HG02571 (cell line): Measurements from ENCODE around the gene DLGAP5.

Experiments used
- ATAC-seq: cut with Tn5 transposase; IDR thresholded peaks from one replicate; pipeline ENCODE4 v1.9.1; 2021; ENCODE audit warnings: mild to moderate bottlenecking, moderate library complexity; ENCODE audit not compliant: unreplicated experiment

Gene DLGAP5

DNA sequence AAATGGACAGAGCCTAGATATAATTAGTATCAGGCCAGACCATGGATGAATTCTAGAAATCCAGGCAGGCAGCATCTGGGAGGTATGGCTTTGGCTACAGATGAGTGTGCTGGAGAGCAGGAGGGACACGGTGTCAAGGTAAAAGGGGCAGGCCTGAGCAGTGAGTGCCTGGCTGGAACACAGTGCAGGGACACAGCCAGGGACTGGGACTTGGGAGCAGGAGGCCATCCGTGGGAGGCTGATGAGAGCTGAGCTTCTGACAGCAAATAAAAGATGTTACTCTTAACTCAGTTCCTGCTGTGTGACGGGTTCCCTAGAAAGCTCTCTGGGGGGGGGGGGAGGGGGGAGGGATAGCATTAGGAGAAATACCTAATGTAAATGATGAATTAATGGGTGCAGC lies 75.9 kb downstream of the DLGAP5 start:
- ATAC-seq = no peak

GRCh38 chr14:55114720-55115119 lies 76.7 kb downstream of the DLGAP5 start:
- ATAC-seq = no peak

DNA sequence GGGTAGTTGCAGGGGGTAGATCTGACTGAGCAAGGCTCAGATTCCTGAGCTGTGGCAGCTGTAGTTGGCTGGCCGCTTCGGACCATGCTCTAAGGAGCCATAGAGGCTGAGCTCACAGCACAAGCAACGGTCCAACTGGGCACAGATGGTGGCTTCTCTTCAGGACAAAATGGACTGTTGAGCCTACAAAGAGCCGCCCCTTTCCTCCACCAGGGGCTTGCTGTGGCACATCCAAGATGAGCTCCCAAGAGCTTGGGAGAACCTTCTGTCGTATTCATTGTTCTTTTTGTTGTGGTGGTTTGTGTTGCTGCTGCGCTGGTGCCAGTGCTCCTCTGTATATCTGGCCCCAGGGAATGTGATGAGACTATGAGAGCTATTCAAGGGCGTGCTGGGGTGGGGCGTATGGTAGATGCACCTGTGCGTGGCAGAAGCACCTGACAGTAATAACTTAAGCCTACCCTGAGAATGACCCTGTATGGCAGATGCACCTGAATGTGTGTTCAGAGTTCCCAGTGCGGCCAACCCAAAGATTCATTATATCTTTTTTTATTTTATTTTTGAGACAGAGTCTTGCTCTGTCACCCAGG lies 80.2 kb downstream of the DLGAP5 start:
- ATAC-seq = no peak

DNA sequence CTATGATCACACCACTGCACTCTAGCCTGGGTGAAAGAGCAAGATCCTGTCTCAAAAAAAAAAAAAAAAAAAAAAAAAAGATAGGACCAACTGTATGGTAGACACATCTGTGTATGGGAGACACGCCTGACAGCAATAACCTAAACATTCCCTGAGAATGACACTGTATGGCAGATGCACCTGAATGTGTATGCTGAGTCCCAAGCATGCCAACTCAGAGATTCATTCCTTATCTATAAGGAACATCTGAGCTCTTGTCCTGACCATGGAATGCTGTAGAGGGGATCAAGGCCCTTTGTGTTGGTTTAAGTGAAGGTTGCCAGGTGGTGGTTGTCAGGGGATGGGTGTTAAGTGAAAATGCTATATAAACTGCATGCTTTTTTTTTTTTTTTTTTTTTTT lies 81.5 kb downstream of the DLGAP5 start:
- ATAC-seq = no peak

- ATAC-seq = no peak
Observed at GRCh38 chr14:55107766-55108554, 83.4 kb downstream of the DLGAP5 start.

DNA sequence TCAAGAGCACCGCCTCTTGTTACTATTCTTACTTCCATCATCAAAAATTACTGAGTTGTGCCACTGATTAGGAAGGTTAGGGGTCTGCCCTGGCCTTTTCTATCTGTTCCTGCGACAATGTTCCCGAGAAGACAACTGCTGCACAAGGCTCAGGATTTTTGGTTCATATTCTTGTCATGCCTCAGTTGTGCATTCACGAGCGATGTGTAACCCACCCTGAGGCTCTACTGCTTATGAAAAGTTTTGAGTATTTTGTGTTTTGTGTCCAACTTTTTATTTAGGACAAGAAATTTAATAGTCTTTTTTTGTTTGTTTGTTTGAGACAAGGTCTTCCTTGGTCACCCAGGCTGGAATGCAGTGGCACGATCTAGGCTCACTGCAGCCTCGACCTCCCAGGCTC lies 85.4 kb downstream of the DLGAP5 start:
- no peak for ATAC-seq

DNA sequence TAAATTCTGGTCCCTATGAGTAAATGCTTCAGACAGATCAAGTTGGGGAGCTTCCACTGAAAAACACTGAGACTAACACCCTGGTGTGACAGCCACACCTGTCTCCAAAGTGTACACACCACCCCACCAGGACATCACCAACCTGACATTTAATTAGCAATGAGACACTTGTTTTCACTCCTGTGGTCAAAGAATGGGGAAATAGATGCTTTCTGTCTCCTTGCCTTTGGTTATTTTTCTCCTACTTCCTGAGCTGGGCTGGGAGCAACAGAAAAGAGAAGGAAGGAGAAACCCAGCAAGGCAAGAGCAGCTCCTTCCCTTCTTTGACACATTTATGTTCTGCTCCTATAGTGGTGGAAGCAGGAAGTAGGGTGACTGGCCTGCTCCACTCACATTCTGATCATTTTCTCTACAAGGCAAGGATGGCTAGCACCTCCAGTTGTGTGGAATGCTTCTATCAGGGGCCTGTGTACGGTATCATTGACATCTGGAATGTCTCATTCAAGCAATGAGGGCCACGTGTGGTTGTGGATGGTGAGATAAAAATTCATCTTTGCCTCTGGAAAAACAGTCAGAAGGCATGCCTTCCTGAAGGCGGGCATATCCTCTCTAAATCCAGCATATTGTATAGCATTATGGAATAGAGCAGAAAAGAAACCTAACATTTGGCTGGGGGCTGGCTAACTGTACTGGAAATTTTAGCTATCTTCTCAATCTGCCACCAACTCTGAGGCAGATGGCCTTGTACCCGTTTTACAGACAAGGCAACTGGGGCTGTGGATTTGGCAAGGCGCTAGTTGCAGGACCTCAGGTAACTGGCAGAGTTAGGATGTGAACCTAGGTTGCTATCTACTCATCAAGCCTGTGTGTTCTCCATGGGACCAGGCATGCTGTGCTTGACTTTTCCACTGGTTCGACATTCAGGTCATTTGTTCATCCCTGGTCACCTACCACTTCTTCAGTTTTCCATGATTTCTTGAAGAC lies 87.1 kb downstream of the DLGAP5 start:
- ATAC-seq = no peak

DNA sequence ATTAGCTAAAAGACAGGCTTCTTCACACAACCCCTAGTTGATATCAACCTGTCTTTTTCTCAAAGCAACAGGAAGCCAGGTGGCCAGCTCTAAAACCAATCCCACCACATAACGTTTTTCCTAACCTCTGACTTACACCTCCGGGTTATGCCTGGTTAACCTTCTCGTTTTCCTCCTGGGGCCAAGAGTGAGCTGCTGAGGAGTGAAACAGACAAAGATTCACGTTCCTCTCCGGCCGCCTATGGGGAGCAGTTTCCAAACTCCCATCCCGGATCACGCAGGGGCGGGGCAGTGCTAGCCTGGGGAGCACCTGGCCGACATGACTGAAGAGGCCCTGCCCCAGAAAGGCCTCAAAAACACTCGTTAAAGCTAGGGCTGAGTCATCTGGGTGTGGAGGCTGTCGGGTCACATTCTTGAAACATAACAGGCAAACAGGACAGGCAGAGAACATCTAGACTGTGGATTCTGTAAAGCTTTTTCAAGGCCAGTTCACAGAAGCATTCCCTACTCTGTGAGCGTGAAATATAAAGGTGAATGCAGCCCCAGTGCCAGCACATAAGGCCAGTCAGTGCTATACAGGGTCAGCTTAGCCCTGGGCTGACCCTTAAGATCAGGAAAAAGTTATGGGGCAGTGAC lies 88.3 kb downstream of the DLGAP5 start:
- ATAC-seq = peak; percentile 31

DNA sequence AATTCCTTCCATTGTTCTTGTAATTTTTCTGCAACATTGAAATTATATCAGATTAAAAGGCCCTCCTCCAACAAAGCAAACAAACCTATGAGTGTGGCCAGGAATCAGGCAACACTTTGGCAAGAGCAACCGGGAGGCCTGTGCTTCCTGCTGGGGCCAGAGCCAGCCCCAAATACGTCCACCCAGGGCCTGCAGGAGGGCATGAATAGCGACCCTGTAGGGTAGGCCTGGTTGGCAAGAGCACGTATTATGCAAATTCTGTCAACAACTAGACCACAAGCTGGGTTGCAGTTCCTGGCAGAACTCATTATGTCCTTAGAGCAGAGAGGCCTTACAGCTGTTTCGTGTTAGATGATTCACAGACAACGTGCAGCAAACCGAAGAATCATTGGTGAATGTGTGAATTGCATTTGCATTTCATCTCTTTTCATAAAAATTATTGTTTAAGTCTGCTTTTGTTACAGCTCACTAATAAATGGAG lies 89.2 kb downstream of the DLGAP5 start:
- peak; percentile 68 for ATAC-seq

GRCh38 chr14:55101698-55102097 lies 89.7 kb downstream of the DLGAP5 start:
- ATAC-seq = no peak

- no peak for ATAC-seq
Observed at GRCh38 chr14:55099756-55100155, 91.6 kb downstream of the DLGAP5 start.

GRCh38 chr14:55098561-55098898 lies 92.9 kb downstream of the DLGAP5 start:
- ATAC-seq = no peak
